HG03139 (cell line): ENCODE results near the gene DLGAP1.
"Not testable (repeated sequence)": the region's sequence is repeated elsewhere in the genome, so short reads cannot be mapped to it uniquely, and the experiment has no call there.

ENCODE experiments used
- ATAC-seq: cut with Tn5 transposase; IDR thresholded peaks from one replicate; pipeline ENCODE4 v1.9.1; 2021; ENCODE audit not compliant: unreplicated experiment

The DLGAP1 gene

DNA sequence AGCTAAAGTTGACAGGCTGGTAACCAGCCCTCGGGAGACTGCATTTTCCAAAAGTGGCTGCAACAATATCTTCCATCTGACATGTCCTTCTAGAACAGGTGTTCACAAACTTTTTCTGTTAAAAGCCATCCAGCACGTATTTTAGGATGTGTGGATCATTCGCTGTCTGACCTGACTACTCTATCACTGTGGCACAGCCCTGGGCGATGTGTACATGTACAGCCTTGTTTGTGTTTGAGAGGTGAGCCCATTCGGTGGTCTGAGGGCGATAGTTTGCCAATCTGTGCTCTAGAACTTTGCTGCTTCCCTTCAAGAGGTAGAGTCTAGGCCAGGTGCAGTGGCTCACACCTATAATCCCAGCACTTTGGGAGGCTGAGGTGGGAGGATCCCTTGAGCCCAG, 839.0 kb downstream of the DLGAP1 start:
- no peak for ATAC-seq

DNA sequence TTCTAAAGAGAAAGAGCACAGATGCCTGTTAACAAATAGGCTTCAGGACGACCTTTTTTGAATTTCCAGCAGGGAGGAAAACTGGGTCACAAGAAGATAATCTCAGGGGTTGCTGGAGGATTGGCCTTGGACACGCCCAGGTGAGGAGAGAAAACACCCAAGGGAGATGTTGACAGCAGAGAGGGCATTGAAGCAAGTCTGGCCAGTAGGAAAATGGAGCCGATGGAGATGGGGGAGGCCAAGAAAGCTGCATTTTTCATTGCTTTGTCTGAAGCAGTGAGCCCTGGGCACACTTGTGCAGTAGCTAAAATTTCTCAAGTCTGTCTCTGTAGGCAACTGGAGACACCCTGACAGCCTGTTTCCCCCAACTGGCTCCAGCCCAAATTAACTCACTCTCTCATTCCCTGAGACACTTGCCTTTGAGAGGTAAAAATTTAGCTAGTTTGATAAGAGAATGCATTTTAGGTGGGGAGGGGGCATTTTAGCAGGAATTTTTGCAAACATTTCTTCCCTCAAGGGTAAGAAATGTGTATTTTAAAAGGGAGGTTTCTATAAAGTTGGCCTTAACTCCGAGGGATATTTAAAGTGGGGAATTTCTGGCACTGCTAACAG, 839.6 kb downstream of the DLGAP1 start:
- no peak for ATAC-seq

DNA sequence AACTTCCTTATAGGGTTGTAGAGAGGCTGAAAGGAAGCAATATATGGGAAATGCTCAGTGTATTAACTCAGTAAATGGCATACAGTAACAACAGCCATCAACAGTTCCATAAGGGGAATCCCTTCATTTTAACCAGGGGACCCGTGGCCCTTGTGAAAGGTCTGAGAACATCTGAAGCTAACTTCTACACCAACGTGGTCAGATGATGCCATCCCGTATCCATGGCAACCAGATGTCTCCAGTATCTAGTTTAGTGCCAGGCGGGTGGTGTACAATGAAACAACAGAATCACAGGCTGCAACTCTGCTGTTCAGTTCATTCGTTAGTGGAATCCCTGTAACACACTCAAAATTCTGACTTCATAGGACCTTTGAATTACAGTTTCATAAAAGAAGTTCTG, 842.8 kb downstream of the DLGAP1 start:
- no peak for ATAC-seq

DNA sequence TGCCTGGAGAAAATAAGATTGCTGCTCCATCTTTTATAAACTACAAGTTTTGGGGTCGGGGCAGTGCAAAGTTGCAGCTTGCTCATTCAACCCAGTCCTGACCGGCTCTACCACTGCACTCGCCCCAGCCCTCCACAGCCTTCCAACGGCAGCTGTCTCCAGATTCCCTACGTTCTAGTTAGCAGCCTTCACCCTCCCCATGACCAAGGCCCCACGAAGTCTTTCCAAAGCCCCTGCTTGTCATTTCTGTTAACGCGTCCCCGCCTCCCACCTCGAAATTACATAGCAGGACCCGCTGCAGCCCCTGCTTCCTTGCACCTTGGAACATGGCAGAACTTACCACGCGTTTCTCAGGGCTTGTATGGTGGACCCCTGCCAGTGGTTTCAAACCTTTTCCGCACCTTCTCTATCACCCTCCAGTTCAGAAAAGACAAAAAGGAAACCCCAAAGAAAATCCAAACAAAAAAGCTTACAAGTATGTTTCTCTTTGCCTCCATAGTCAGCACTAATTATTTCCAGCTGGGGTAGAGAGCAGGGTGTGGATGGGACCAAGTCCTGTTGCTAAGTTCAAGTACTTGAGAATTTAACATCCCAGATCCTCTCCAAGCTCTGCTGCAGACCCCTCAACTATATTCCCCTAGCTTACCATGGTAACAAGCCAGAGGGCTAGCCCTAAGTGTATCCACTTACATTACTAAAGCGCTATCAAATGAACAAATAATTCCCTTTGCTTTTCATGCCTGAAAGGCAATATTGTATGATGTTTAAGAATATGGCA, 843.6 kb downstream of the DLGAP1 start:
- no peak for ATAC-seq

DNA sequence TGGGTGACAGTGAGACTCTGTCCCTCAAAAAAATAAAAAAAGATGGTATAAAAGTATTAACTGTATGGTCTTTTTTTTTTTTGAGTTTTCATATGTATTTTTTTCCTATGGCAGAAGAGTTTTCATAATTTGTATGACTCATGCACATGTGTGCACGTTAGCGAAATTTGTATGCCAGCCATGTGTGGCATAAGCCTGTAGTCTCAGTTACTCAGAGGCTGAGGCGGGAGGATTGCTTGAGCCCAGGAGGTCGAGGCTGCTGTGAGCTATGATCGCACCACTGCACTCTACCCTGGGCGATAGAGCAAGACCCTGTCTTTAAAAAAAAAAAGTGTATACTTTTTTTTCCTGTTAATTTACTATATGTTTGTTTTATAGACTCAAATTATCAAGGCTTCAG, 844.3 kb downstream of the DLGAP1 start:
- ATAC-seq = no peak

DNA sequence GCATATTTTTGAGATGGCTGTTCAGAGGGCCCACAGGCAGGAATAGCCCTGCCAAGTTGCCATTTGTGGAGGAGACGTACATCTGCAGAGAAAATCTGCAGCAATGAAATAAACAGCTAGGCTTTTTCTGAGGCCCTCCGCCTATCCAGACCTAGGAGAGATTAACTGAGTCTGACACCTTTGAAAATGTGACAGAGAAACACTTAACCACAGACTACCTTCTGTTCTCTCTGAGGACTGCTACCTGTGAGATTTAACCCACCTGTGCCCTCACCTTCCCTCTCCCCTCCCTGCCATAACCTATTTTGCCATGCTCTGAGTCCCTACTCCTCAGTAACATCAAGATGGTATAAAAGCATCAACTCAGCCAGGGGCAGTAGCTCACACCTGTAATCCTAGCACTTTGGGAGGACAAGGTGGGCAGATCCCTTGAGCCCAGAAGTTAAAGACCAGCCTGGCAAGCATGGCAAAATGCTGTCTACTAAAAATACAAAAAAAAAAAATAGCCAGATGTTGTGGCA, 844.9 kb downstream of the DLGAP1 start:
- no peak for ATAC-seq

DNA sequence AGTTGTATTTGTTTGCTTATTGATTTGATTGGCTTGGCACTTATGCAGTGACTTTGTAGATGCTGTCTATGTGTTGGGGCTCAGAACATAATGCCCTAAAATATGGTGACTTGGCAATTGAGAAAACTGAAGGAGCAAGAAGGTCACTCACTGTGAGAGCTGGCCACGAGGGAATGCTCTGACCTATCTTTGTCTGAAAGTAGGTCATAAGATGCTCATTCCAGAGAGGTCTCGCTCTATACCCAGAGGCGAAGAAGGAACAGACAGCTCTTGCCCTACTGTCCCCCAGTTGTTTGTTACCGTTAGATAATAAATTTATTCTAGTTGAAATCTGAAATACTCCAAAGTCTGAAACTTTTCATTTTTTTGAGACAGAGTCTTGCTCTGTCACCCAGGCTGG, 846.6 kb downstream of the DLGAP1 start:
- ATAC-seq = no peak

DNA sequence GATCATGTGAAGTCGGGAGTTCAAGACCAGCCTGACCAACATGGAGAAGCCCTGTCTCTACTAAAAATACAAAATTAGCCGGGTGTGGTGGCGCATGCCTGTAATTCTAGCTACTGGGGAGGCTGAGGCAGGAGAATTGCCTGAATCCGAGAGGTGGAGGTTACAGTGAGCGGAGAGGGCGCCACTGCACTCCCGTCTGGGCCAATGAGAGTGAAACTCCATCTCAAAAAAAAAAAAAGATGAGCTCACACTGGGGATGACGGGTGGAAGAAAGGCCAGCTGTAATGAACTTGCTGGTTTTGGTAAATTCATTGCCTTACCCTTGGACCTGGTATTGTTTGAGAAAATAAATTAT, 847.0 kb downstream of the DLGAP1 start:
- ATAC-seq = not testable (repeated sequence)

DNA sequence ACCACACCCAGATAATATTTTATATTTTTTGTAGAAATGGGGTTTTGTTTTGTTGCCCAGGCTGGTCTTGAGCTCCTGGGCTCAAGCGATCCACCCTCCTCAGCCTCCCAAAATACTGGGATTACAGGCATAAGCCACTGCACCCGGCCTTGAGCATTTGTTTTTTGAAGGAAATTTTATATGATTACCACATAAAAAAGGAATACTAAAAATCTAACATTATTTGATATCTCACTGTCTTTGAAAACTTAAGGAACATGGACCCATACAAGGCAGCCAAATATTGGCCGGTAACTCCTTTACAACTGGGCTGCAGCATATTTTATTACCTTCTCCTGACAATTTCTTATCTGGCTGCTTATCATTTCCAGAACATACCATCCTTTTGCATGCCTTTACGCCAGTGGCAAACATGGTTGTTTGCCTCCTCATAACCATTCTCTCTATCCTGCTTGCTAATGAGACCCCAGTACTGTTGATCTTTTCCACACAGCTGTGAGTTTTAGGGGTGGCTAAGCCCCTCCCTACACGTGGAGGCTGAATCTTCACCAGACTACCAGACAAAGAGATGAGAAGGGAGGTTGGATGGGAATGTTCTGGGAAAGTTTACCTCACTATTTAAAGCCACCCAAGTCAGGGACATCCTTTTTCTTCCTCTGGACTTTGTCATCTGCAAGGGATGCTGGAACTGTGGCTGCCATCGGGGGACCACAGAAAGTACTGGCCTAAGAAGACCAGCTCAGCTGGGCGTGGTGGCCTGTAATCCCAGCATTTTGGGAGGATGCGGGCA, 847.6 kb downstream of the DLGAP1 start:
- ATAC-seq = no peak

DNA sequence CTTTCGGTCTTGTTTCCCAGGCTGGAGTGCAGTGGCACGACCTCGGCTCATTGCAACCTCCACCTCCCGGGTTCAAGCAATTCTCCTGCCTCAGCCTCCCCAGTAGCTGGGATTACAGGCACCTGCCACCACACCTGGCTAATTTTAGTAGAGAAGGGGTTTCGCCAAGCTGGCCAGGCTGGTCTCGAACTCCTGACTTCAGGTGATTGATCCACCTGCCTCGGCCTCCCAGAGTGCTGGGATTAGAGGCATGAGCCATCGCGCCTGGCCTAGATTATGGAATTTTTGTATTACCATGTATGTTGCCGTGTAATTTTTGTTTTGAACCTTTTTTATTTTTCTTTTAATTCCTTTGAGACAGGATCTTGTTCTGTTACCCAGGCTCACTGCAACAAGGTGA, 848.2 kb downstream of the DLGAP1 start:
- not testable (repeated sequence) for ATAC-seq

DNA sequence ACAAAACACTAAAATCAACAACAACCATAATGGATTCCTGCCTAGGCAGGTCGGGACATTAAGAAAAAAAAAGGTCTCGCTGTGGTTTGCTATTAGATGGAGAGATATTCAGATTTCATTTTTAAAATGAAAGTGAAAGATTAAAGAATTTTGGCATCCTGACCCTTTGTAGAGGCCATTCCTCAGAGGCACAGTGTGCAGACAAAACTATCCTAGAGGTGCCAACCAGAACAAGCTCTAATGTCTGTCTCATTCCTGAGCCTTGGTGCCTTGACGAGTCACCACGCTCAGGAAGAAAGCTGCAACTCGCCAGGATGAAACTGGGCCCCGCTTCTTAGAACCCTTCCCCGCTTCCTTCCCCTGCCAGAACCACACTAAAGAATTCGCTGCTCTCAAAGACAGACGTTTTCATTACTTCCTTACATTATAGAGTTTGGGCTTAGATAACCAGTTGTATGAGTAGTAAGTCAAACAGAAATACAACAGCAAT, 849.1 kb downstream of the DLGAP1 start:
- ATAC-seq = no peak

DNA sequence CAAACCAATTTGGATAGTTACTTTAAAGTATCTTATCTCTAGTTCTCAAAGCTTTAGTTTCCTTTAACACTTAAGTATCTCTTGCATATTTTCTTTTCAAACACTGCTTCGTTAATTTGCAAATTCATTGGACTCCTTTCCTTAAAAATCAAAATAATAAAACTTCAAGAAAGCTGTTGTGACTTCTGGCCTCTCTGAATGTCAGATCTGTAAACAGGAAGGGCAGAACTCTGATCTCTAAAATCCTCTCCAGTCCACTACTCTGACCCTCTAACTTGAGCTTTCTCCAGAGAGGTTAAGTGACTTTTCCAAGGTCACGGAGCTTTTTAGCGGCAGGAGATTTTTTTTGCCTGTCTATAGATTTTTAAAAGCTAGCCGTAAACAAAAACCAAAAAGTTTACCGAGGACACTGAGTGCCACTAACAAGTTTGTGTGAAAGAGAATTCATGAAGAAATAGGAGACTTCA, 849.6 kb downstream of the DLGAP1 start:
- ATAC-seq = no peak

DNA sequence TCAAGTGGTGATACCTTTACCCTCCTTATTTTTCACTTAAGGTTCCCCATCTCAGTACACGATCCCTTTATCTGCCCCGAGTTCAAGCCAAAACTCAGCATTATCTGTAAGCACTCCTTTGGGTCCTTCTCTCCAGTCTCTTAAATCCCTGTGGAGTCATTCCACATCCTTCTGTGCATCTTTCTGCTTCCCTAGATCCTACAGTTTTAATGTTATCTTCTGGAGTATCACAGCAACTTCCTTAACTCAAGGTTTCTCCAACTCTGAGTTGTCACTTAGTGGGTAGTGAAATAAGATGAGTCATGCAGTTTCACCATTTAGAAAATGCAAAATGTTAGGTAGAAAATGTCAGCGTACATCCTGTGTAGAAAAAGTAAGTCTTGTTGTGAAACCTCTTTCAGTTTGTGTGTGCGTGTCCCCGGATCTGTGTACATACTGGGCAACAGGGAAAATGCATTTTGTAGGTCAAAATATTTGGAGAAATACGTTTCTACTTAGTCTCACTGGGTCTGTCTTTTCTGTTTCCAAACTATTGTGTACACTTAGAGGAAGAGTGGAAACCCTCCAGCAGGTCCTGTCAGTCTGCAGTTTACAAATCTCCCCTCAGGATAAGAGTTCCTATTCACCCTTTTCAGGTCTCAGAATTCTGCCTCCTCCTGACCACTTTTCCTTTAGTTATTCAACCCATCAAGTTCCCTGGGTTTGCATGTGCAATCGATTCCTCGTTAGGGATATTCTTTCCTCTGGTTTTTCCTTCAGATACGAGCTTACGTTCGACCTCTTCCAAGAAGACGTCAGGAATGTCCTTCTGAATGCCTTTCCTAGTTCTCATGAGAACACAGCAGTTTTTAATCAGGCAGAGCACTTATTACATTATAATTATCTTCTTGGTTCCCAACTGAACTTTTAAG, 850.4 kb downstream of the DLGAP1 start:
- peak; percentile 80 for ATAC-seq

DNA sequence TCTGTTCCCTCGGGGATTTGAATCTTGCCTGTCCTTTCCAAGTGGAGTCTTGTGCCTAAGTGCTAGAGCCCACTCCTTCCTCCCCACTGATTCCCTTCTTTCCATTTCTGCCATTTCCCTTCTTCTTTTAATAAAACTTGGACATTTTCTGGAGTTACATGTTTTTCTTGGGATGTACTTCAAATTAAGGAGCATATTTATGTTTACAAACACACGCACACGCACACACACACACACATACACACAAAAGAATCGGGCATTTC, 850.9 kb downstream of the DLGAP1 start:
- no peak for ATAC-seq

DNA sequence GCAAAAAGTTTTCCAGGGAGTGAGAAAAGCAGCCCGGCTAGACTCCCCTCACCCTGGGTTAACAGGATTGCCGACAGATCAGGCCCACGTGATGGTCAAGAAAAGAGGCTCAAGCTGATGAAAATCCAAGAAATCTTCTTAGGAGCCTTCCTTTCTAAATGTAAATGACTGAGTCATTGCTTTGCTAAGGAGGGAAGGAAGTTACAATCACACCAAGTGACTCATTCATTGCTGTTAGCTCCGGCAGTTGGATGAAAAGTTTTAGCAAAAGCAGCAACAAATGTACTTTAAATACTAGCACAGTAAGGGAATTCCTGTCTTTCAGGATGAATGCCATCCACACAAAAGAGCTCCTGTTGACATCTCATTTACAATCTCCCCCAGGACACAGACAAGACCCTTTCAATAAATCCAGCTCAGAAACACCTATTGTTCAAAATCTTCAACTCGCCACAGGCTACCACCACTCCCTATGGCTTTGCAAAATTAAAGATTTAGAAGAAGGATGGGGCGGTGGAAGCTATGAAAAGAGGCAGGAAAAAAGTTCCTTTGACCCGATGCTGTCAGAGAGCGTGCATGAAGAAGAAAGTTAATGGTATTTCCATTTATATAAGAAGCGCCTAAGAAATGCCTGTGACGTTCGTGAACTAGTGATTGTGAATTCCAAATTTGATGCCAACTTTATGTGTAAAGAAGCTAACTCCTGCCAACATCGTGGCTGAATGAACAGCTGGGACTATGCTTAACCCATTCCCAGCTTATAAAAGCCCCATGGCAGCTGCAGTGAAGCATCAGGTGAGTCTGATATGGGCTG, 851.5 kb downstream of the DLGAP1 start:
- ATAC-seq = no peak

DNA sequence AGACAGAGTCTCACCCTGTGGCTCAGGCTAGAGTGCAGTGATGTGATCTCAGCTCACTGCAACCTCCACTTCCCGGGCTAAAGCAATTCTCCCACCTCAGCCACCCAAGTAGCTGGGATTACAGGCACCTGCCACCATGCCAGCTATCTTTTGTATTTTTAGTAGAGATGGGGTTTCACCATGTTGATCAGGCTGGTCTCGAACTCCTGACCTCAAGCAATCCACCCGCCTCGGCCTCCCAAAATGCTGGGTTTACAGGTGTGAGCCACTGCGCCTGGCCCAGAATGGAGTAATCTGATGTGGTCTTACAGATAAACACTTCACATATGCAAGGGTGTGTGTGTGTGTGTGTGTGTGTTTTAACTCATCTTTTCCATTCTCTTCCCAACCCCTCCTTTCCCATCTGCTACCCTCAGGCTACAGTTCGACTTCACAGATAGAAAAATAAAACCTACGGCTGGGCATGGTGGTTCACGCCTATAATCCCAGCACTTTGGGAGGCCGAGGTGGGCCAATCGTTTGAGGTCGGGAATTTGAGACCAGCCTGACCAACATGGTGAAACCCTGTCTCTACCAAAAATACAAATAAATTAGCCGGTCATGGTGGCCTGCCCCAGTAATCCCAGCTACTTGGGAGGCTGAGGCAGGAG, 853.9 kb downstream of the DLGAP1 start:
- not testable (repeated sequence) for ATAC-seq

DNA sequence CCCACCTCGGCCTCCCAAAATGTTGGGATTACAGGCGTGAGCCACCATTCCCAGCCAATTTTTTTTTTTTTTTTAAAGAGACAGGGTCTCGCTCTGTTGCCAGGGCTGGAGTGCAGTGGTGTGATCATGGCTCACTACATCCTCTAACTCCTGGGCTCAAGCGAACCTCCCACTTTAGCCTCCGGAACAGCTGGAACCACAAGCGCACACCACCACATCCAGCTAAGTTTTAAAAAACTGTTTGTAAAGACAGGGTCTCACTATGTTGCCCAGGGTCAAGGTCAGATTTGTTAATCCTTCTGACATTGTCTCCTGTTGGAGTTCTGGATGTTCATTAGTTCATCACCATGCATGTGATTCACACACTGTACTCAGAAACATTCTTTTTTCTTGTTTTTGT, 855.2 kb downstream of the DLGAP1 start:
- no peak for ATAC-seq

DNA sequence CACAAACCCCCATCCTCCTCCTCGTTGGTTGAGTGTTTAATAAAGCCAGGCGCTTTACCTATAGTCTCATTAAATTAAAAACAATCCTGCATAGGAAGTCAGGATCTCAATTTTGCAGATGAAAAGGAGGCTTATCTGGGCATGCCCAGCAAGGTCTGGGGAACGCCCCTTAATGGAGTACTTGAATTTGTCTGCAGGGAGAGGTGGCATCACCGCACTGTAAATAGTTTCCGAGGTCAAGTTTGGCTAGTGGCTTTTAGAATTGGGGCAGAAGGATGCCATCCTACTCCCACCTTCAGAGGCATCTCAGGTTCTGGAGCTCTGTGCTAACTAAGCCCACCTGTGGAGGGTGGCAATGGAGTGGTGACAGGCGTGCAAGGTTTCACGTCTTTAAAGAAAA, 855.9 kb downstream of the DLGAP1 start:
- no peak for ATAC-seq

DNA sequence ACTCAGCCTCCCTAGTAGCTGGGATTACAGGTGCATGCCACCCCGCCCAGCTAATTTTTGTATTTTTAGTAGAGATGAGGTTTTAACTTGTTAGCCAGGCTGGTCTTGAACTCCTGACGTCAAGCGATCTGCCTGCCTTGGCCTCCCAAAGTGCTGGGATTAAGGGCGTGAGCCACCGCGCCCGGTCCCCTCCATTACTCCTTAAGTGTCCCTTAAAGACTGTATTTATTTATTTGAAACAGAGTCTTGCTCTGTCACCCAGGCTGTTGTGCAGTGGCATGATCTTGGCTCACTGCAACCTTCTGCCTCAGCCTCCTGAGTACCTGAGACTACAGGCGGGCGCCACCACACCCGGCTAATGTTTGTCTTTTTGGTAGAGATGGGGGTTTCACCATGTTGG, 856.5 kb downstream of the DLGAP1 start:
- no peak for ATAC-seq
